Stimulated activated CD4-positive, alpha-beta T cell treated with anti-CD3 and anti-CD28 coated beads, Interleukin-1b, Interleukin-23, amount 100 ng/mL, for 24 hours (primary cell): ENCODE measurements around the gene IFNGR1.

Experiments used
- DNase-seq, 4 experiments: peaks; one replicate each; pipeline ENCODE4 v3.0.0-alpha.2; 2020; ENCODE audit warnings: low read depth in 4 of 4, low spot score in 1 of 4

The IFNGR1 gene

GRCh38 chr6:137177611-137178010 lies 41.6 kb downstream of the IFNGR1 start:
- no peak for DNase-seq

- DNase-seq, result no peak
These were observed 42.5 kb downstream of the IFNGR1 start for GRCh38 chr6:137176729-137177128.

- no peak for DNase-seq
These were observed 43.3 kb downstream of the IFNGR1 start for GRCh38 chr6:137175868-137176245.

DNA sequence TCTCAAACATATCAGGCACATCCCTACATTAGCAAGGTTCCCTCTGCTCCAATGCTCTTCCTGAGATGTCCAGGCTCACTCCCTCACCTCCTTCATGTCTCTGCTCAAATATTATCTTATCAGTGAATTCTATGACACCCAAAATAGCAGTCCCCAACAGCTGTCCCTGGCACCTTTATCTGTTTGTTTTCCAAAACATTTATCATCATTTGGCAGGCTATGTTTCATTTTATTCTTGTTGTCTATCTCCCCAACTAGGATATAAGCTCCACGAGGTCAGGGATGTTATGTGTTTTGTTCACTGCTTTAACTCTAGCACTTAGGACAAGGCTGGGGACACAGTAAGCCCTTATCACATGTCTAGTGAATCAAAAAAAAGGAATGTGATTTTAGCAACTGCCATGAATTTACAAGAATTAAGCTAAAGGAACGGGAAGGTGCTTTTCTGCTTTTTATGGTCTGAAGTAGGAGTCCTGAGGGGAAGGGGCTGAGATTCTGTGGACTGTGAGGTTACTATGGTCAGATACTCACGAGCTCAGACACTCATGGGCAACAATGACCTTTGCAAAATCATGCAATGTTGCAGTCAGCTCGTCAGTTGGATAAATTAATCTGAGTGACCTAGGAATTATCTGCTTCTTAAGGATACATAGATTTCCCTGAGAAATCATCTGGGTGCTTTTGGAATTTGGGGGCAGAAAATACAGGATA lies 43.9 kb downstream of the IFNGR1 start:
- no peak for DNase-seq

DNA sequence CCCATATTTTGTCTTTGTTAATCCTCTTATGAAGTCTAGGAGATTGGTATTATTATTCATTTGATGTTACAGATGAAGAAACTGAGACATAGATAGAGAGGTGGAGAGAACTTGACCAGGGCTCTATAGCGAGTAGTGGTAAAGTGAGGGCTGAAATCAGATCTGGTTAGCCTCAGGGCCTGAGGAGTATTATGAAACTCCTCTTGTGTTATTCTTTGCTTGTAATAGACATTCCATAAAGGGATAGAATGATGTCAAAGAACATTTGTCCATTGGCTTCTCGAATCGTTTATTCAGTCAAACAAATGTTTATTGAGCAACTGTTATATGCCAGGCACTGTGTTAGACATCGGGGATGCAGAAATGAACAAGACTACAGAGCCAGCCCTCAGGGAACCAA lies 45.7 kb downstream of the IFNGR1 start, which contains the start of gene IL22RA2:
IL22RA2 (minus strand) TSS at position 144 of the 400 bp plus-strand sequence. CDS start 11,895 bp downstream, outside the sequence.
- no peak for DNase-seq

- DNase-seq, result no peak
These were observed 46.3 kb downstream of the IFNGR1 start for GRCh38 chr6:137172734-137173431.

- DNase-seq, result no peak
These were observed 47.1 kb downstream of the IFNGR1 start for GRCh38 chr6:137171824-137172733.

DNA sequence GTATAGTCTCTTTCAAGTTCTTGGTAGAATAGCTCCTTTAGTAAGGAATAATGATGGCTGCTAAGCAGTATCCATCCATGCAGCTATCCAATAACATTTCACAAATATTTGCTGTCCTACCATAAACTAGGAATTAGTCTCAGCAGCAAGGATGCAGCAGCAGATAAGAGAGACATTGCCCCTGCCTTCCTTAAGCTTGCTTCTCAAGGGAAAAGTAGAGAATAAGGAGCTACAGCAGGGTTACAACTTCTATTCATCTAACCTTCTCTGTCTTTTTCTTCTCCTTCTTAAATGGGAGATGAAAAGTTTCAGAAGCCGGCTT lies 48.2 kb downstream of the IFNGR1 start:
- no peak for DNase-seq

DNA sequence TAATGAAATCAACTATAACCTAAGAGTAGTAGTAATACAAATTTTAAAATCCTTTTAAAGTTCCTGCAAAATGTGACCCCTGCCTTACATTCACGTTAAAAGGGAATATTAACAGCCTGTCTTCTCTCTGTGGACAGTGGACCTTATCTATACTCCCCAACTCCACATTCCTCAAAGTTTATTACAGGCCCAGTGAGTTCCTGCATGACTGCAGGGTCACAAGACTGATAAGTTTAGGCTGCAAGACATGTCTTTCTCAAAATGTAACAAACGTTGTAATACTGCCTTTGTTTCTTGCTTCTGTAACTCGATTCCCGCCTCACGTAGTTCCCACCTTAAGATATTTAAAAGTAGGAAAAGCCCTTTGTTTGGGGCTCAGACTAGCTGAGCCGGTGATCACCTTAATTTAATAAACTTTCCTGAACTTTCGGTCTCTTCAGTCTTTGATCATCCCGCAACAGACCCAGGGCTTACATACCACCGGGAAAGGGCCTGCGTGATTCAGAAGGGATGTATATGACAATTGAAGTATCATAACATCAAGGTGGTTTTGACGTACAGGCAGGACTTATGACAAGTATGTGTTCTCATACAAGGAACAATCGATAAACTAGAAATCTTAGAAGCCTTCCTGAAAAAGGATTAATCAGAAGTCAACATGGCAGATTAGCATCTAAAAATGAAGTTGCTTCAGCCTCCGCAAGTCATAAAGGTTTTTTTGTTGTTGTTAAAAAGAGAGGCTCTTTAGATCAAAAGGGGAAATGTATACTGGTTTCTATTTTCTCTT lies 48.7 kb downstream of the IFNGR1 start:
- no peak for DNase-seq

DNA sequence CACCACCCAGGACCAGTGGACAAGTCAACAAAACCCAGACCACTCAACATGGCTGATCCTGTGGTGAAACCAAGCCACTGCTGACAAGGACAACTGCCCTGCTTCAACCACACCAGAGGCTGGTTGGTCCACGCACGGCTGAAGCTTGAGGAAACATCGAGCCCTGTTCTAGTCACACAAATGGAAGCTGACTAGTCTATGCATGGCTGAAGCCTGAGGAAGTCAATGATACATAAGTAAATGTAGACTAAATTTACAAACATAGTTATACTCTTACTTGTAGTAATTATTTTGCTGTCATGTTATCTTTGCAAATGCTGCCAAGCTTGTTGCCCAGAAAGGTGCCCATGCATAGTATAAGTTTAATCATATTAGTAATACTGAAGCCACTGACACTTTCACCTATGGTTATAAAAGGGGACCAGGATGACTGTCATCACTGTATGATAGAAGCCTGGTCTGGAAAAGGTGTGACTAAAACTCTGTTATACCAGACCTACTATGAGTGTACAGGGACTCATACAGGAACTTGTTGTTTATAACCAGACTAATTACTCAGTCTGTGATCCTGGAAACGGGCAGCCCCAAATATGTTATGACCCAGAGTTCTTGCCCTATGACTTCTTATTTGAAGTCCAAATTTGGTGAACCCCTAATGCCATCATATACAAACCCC lies 51.3 kb downstream of the IFNGR1 start:
- DNase-seq, result no peak

DNA sequence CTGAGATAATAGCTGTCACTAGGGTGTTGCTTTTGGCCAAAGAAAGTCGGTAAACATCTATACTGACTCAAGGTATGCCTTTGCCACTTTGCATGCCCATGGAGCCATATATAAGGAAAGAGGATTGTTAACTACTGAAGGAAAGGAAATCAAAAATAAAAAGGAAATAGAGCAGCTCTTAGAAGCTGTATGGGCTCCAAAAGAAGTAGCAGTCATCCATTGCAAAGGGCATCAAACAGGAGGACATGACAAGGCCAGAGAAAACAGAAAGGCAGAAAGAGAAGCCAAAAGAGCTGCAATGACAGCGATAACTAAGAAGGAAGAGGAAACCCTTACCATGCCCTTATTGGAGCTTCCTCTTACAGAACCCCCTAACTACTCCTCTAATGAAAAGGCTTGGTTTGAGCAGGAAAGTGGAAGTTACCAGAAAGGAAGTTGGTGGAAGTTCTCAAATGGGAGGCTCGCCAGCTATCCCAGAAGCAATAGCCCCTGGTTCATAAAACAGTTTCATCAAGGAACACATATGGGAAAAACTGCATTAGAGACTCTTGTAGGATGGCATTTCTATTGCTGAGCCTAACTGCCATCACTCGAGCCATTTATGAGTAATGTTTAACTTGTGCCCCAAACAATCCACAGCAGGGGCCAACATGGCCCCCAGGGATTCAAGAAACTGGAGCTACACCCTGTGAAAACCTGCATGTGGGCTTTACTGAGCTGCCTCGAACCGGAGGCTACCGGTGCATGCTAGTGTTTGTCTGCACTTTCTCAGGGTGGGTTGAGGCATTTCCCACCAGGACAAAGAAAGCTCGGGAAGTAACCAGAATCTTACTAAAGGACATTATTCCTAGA lies 52.7 kb downstream of the IFNGR1 start:
- DNase-seq, result no peak

DNA sequence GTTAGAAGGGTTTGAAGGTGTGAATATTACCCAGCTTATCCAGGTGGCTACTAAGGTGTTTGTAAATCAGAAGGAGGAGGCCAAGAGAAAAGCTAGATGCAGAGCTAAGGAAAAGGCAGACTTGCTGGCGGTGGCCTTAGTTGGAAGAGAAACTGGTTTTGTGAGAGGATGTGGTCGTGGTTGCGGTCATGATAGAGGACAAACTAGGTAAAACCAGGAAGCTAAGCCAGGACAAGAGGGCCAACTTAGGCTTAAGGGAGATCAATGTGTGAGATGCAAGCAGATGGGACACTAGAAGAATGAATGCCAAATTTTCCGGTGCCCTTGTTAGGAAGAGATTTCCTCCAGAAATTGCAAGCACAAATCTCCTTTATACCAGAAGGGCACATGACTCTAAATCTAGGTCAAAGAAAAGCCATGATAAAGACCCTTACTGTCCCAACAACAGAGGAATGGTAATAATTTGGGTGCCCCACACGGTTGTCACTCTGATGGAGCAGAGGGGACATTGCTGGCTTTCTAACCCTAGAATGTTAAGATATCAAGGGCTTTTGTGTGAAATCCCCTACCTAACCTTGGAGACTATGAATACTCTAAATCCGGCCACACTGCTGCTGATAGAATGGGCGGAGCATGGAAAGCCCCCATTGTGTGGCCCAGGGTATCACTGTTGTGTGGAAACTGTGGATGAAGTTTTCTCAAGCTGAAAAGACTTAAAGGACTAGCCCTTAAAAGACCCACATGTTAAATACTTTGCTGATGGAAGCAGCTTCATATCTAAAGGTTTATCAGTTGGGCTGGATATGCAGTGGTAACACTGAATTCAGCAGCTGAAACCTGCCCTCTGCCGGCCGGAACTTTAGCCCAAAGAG lies 53.6 kb downstream of the IFNGR1 start:
- DNase-seq, result no peak

- no peak for DNase-seq
These were observed 55.4 kb downstream of the IFNGR1 start for GRCh38 chr6:137163732-137164318.

- DNase-seq, result no peak
These were observed 56.4 kb downstream of the IFNGR1 start for GRCh38 chr6:137162692-137163306.

DNA sequence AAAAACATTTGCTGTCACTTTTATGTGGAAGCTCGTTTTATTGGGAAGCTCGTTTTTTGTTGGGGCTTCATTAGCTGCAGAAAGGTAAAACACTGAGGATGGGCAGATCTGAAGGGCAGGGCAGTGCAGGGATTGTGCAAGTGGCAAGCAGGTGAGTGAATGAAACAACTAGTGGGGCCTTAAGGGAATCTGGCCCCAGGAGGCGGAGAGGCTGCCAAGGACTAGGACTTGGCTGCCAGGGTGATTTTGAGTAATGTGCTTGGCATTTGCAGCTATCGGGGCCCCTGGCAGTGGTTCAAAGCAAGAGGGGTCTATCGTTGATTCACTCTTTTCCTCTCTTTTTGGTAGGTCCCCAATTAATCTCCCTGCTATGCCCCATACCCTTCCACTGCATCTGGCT lies 57.2 kb downstream of the IFNGR1 start:
- DNase-seq, result no peak

DNA sequence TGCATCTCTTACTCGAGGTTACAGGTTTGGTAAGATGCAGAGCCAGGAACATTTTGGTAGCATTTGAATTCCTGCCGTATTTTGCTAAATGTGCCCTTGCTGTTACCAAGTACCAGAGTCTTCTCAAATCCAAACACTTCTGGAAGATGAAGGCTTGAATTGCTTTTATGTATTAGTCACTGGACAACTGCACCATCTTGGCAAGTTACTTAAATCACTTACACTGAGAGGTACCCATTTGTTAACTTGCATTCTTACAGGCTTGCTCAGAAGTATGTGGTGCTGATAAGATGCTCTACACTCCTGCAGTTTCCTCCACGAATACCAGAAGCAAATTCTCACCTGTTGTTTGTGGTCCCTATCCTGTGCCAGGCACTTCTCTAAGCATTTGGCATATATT lies 58.4 kb downstream of the IFNGR1 start:
- no peak for DNase-seq

GRCh38 chr6:137159912-137160311 lies 59.3 kb downstream of the IFNGR1 start:
- no peak for DNase-seq

- DNase-seq, result no peak
These were observed 61.6 kb downstream of the IFNGR1 start for GRCh38 chr6:137157601-137158000.
